Measurements from ENCODE around the gene KCNQ1.

The KCNQ1 gene

DNA sequence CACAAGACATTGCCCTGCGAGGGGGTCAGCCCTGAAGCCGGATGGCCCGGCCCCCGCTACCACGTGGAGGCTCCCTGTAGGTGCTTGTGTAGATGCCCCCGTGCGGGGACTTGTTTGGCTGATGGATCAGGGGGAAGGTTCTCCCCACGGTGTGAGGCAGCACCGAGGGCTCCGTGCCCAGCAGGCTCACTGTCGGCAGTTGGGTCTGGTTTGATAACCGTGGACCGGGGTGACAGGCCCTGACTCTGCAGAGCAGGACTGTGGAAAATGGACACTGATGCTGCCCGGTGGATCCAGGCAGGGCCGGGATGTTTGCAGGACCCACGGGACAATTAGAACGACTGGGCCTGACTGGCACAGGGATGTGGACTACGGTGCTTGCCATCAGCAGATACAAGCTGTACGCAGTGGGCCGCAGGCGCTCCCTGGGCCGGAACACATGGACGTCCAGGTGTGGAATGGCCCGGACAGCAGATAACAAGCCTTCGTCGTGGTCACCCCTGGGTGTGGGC is 19.0 kb downstream of the KCNQ1 start:
- no peak overlapping the region for H3K4me3 ChIP-seq (ENCODE audit: control insufficient read depth, low read depth, low read length)
- TF ChIP-seq, protein P1, sequence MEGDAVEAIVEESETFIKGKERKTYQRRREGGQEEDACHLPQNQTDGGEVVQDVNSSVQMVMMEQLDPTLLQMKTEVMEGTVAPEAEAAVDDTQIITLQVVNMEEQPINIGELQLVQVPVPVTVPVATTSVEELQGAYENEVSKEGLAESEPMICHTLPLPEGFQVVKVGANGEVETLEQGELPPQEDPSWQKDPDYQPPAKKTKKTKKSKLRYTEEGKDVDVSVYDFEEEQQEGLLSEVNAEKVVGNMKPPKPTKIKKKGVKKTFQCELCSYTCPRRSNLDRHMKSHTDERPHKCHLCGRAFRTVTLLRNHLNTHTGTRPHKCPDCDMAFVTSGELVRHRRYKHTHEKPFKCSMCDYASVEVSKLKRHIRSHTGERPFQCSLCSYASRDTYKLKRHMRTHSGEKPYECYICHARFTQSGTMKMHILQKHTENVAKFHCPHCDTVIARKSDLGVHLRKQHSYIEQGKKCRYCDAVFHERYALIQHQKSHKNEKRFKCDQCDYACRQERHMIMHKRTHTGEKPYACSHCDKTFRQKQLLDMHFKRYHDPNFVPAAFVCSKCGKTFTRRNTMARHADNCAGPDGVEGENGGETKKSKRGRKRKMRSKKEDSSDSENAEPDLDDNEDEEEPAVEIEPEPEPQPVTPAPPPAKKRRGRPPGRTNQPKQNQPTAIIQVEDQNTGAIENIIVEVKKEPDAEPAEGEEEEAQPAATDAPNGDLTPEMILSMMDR (IDR thresholded peaks at IDR 0.05; ENCODE audit: control insufficient read depth, insufficient read depth, low read depth, low read length, missing control alignments), result no peak
- no peak for DNase-seq (ENCODE audit: low read depth)

DNA sequence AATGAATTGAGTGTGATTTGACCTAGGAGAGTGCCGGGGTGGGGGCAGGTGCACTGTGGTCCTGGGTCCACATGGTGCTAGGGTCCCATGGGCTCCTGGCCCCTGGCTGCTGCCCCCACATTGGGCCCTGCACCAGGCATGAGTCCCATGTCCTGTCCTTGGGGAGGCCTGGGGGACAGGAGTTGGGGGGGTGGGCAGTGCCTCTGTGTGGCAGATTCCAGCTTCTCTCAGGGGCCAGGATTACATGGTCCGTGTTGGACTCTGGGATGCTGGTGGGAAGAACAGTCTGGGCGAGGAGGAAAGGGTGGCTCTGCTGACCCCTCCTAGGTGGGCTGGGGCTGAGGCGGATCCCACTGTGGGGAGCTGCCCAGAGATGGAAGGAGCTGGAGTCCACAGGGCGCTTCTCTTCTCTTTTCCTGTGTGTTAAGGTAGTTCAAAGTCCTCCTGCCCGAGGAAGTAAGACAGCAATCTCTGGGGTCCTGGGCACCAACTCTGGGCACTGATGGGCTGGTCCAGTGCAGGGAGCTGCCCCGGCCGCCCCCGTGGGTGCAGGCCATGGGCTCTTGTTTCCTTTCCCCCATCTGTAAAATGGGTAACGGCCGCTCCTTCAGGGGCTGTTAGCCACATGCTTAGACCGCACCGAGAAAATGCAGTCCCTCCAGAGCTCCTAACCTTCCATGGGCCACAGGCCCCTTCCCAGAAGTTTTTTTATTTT is 19.8 kb downstream of the KCNQ1 start:
- no peak overlapping the region for H3K4me3 ChIP-seq (ENCODE audit: control insufficient read depth, low read depth, low read length)
- DNase-seq (ENCODE audit: low read depth), result no peak
- TF ChIP-seq, protein P1 (IDR thresholded peaks at IDR 0.05; ENCODE audit: control insufficient read depth, insufficient read depth, low read depth, low read length, missing control alignments), result no peak

DNA sequence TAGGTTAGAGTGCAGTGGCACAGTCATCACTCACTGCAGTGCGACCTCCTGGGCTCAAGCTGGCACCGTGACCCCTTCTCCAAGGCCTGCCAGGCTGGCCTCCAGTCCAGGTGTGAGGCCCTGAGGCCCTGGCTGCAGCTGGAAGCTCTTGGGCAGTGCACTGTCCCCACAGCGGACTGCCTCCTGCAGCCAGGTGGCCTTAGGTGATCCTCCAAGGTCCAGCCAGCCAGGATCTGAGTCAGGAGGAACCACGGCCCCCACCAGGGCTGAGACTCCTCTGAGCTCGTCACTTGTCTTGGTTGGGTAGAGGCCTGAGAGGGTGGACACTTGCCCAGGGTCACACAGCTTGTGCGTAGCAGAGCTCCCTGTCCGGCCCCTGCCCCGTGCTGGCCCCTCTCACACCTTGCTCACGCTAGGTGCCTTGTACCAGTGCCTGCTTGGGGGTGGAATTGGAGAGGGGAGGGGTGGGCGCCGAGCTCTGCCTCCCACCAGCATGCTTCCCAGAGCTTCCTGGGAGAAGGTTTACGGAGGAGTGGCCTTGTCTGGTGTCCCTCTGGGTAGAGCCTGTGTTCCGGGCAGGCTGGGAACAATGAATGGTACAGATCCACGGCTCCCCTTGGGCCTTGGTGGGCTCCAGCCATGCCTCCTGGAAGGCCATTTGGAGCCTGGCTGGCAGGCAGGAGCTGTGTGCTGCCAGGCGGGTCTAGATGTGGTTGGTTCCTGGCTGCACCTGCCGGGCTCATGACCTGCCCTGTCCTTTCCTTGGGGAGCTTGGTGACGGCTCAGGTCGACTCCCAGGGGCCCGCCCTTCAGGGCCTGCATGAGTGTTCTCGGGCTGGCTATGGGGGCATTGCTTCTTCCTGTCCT is 20.6 kb downstream of the KCNQ1 start:
- no peak overlapping the region for H3K4me3 ChIP-seq (ENCODE audit: control insufficient read depth, low read depth, low read length)
- TF ChIP-seq, protein P1 (IDR thresholded peaks at IDR 0.05; ENCODE audit: control insufficient read depth, insufficient read depth, low read depth, low read length, missing control alignments), result no peak
- no peak for DNase-seq (ENCODE audit: low read depth)

DNA sequence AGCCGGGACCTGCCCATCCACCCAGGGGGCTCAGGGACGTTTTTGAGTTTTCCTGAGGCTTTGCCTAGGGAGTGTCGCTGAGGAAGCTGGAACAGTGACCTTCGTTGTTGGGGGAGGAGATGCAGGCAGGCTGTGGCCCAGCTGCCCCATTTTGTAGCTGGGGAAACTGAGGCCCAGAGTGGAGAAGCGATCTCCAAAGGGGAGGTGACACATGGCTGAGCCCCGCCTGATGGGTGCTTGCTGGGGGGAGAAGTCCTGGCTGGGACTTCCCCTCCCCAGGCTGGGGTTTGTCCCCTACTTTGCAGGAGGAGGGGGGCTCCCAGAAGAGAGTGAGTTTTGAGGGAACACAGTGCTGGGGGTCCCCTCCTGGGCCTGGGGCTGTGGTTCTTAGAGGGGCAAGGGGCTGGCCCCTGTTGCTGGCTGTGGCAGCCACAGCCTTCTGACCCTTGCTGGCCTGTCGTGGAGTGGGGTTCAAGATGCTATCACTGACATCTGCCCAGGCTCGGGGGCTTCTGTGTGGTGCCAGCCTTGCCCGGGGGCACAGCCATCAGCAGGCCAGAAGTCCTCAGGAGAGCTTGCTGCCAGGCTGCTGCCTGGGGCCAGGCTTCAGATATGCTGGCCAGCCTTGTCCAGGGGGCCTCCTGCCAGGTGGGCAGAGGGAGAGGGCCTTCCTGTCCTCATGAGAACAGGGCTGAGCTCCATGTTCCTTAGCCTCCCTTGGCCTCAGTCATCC is 21.4 kb downstream of the KCNQ1 start:
- H3K4me3 ChIP-seq (ENCODE audit: control insufficient read depth, low read depth, low read length), result no peak overlapping the region
- TF ChIP-seq, protein P1 (IDR thresholded peaks at IDR 0.05; ENCODE audit: control insufficient read depth, insufficient read depth, low read depth, low read length, missing control alignments), result no peak
- no peak for DNase-seq (ENCODE audit: low read depth)

DNA sequence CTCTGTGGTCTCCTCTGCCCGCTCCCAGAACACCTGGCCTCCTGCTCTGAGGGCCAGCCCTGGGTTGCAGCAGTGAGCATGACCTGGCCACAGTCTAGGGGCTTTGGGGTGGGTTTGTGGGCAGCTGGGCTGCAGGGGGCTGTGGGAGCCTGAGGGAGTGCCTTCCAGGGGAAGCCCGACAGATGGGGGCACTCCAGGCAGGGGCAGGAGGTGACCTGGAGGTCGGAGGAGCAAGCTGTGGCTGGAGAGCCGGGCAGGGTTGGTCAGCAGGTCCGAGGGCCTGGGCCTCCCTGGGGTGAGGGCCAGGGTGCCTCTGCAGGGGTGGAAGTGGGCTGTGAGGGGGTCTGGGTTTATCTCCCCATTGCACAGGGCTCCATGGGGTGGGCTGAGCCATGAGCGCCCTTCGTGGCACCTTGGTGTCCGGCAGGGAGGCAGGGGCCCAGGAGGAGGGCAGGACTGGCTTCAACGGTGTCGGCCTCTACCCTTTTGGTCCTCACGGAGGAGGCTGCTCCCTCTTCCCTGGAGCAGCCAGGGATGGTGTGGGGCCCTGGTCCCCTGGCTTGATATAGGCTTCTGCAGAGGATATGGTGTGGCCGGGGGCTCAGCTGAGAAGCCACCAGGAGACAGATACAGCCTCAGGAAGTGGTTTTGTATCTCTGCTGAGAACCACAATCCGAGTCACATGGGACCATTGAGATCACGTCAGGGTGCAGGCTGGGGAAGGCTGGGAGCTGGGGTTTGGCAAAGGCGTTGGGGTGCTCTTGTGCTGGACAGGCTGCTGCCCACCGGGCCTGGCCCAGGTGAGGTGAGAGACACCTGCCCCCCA is 22.3 kb downstream of the KCNQ1 start:
- TF ChIP-seq, protein P1 (IDR thresholded peaks at IDR 0.05; ENCODE audit: control insufficient read depth, insufficient read depth, low read depth, low read length, missing control alignments), result no peak
- no peak overlapping the region for H3K4me3 ChIP-seq (ENCODE audit: control insufficient read depth, low read depth, low read length)
- no peak for DNase-seq (ENCODE audit: low read depth)
